ENCODE measurements around the gene TEX36. TPM values are rescaled to one million over a fixed set of nuclear protein-coding genes. Genes with fewer than 3 reads are reported as not detected.
A peak's percentile ranks its signal among the peaks of the same experiment; 100 is the strongest.

Gene TEX36
- total RNA-seq (2022) (not detected in 2 replicates), Bru-seq, nascent RNA (percentile 4 among the genes with signal in this experiment), BruChase-seq, experiment 1, labeled RNA remaining after a 6-hour chase (percentile 5 among the genes with signal in this experiment), BruChase-seq, experiment 2, labeled RNA remaining after a 2-hour chase (percentile 7 among the genes with signal in this experiment)
- long read RNA-seq, result 0 reads

DNA sequence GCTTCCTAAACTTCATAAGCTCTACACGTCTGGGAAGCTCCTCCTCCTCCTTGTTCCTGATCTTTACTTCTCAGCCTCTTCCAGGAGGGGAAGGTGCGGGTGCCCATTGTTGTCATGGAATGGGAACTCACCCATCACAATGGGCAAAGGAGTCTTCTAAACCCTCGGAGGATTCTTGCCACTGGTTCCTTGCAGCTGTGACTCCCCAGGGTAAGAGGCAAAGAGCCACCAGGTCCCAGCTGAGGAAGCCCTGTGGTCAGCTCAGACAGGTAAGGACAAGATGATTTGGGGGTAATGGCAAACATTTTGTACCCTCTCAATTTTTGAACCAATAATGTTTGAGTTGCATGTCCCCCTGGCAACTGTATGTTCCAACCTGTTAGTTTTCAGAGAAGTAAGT is at the start of gene TEX36:
Gene TEX36, minus strand, starts transcription at position 101 of the 400 bp plus-strand sequence. CDS start 174 bp downstream, outside the sequence.
- Mint-ChIP-seq H3K4me3 (ENCODE audit: unreplicated experiment) (no peak within 1 kb of the TSS), H3K36me3 (ENCODE audit: insufficient read depth, unreplicated experiment) (no peaks in the 10 kb centered on the region), H3K4me1 (ENCODE audit: insufficient read depth, unreplicated experiment) (no peaks in the 10 kb centered on the region), H3K9me3 (ENCODE audit: unreplicated experiment) (no peaks in the 10 kb centered on the region), H3K27me3 (ENCODE audit: insufficient read depth, unreplicated experiment) (no peaks in the 10 kb centered on the region), H3K27ac (ENCODE audit: low read depth, unreplicated experiment) (no peak within 1 kb of the TSS)
- TF ChIP-seq, protein P1, sequence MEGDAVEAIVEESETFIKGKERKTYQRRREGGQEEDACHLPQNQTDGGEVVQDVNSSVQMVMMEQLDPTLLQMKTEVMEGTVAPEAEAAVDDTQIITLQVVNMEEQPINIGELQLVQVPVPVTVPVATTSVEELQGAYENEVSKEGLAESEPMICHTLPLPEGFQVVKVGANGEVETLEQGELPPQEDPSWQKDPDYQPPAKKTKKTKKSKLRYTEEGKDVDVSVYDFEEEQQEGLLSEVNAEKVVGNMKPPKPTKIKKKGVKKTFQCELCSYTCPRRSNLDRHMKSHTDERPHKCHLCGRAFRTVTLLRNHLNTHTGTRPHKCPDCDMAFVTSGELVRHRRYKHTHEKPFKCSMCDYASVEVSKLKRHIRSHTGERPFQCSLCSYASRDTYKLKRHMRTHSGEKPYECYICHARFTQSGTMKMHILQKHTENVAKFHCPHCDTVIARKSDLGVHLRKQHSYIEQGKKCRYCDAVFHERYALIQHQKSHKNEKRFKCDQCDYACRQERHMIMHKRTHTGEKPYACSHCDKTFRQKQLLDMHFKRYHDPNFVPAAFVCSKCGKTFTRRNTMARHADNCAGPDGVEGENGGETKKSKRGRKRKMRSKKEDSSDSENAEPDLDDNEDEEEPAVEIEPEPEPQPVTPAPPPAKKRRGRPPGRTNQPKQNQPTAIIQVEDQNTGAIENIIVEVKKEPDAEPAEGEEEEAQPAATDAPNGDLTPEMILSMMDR (IDR thresholded peaks at IDR 0.05; ENCODE audit: unreplicated experiment), result no peak
- intact Hi-C loops (cut with micrococcal nuclease), result no loop called here
- BruUV-seq (replicated peaks), result no TSS peak
- no peak for DNase-seq (ENCODE audit: unreplicated experiment)
- ChIA-PET POLR2A (interaction anchor here (0.9 kb wide), 1 partner anchor 13 kb away, joined by 4 read pairs; no protein-coding TSS in a partner anchor), CTCF (interaction anchor here (0.6 to 0.7 kb wide), 2 partner anchors 148 to 348 kb away, joined by 3 read pairs; no protein-coding TSS in a partner anchor)

DNA sequence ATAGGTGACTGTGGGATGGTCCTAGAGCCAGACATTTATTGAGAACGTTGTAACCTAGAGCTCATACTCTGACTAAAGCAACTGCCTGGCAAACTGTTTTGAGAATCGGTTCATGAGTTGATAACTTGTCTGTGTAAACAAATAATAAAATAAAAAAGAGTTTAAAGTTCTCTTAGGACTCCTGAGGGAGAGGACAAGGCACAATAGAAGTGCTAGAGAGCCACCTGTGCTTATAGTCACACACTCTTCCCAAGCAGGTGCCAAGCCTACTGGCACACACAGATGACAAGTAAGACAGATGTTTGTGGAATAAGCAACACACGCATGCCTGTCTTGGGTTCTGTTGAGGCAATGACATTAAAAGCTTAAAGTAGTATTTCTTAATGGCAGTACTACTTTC is 44.5 kb upstream of the TEX36 start:
- Mint-ChIP-seq H3K27me3 (ENCODE audit: insufficient read depth, unreplicated experiment) (no peaks in the 10 kb centered on the region), H3K9me3 (ENCODE audit: unreplicated experiment) (no peaks in the 10 kb centered on the region), H3K4me3 (ENCODE audit: unreplicated experiment) (no peak overlapping the region), H3K27ac (ENCODE audit: low read depth, unreplicated experiment) (no peak overlapping the region), H3K4me1 (ENCODE audit: insufficient read depth, unreplicated experiment) (peaks cover 5% of the 10 kb centered on the region), H3K36me3 (ENCODE audit: insufficient read depth, unreplicated experiment) (peaks cover 94% of the 10 kb centered on the region)
- TF ChIP-seq, protein P1 (IDR thresholded peaks at IDR 0.05; ENCODE audit: unreplicated experiment), result no peak
- no TSS peak for BruUV-seq (replicated peaks)
- DNase-seq (ENCODE audit: unreplicated experiment), result no peak
- CTCF ChIA-PET, result interaction anchor here (1.7 kb wide), 1 partner anchor 58 kb away, joined by 5 read pairs; no protein-coding TSS in a partner anchor
- intact Hi-C loops (cut with micrococcal nuclease), result no loop called here
- POLR2A ChIA-PET, result no interaction called here

GRCh38 chr10:125726914-125727313 is 44.0 kb upstream of the TEX36 start:
- no peak for DNase-seq (ENCODE audit: unreplicated experiment)
- Mint-ChIP-seq H3K9me3 (ENCODE audit: unreplicated experiment) (no peaks in the 10 kb centered on the region), H3K27me3 (ENCODE audit: insufficient read depth, unreplicated experiment) (no peaks in the 10 kb centered on the region), H3K4me1 (ENCODE audit: insufficient read depth, unreplicated experiment) (peaks cover 5% of the 10 kb centered on the region), H3K27ac (ENCODE audit: low read depth, unreplicated experiment) (no peak overlapping the region), H3K36me3 (ENCODE audit: insufficient read depth, unreplicated experiment) (peaks cover 94% of the 10 kb centered on the region), H3K4me3 (ENCODE audit: unreplicated experiment) (no peak overlapping the region)
- TF ChIP-seq, protein P1 (IDR thresholded peaks at IDR 0.05; ENCODE audit: unreplicated experiment), result no peak
- POLR2A ChIA-PET, result no interaction called here
- BruUV-seq (replicated peaks), result no TSS peak
- intact Hi-C loops (cut with micrococcal nuclease), result no loop called here
- CTCF ChIA-PET, result interaction anchor here (1.7 kb wide), 1 partner anchor 59 kb away, joined by 5 read pairs; no protein-coding TSS in a partner anchor

GRCh38 chr10:125722811-125723210 is 39.8 kb upstream of the TEX36 start:
- BruUV-seq (replicated peaks), result no TSS peak
- H3K4me1 Mint-ChIP-seq (ENCODE audit: insufficient read depth, unreplicated experiment), result peaks cover 5% of the 10 kb centered on the region
- no peaks in the 10 kb centered on the region for H3K27me3 Mint-ChIP-seq (ENCODE audit: insufficient read depth, unreplicated experiment)
- no peak for DNase-seq (ENCODE audit: unreplicated experiment)
- peaks cover 62% of the 10 kb centered on the region for H3K36me3 Mint-ChIP-seq (ENCODE audit: insufficient read depth, unreplicated experiment)
- TF ChIP-seq, protein P1 (IDR thresholded peaks at IDR 0.05; ENCODE audit: unreplicated experiment), result no peak
- CTCF ChIA-PET, result no interaction called here
- H3K9me3 Mint-ChIP-seq (ENCODE audit: unreplicated experiment), result no peaks in the 10 kb centered on the region
- H3K27ac Mint-ChIP-seq (ENCODE audit: low read depth, unreplicated experiment), result no peak overlapping the region
- intact Hi-C loops (cut with micrococcal nuclease), result no loop called here
- POLR2A ChIA-PET, result no interaction called here
- no peak overlapping the region for H3K4me3 Mint-ChIP-seq (ENCODE audit: unreplicated experiment)

All from MCF 10A (cell line).